ENCODE measurements around the gene TBX3. TPM values are rescaled to one million over a fixed set of nuclear protein-coding genes. Genes with fewer than 3 reads are reported as not detected.

The TBX3 gene
- polyA plus RNA-seq, 1 donor from 2014 or later = not detected

DNA sequence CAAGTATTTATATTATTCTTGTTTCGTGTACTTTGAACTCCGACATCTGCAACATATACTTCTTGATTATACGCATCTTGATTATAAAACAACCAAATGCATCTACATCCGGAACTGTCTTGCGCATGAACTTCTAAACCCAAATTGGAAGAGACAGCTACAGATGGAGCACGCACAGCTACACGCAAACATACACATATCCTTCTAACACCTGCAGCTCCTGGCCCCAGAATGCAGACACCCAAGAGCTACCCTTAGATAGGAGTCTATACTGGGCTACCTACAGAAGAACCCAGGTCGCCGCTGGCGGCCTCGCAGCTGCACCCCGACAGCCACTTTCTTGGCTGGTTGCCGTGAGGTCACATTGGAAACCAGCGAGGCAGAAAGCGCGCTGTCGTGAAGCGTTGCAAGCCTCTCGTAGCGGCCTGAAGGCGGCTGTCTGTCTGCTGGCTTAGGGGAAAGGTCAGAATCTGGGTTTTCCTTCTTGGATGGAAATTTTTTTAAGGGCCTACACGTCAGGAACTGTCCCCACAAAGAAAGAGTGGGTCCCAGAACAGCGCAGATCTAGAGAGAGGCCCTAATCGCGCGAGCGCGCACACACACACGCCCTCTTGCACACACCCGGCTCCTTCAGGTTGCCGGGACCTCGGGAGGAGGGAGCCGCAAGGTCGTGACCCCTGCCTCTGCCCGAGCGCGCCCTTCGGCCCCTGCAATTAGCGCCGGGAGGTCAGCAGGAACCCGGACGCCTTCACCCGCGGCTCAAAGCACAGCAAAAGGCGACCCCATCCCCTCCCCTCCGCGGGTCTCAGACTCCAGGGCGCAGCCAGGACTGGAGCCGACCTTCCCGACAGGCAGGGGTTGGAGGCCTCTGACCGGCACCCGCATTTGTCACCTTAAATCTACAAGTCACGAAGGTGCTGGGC lies 17.0 kb downstream of the TBX3 start:
- Histone ChIP-seq H3K9me3 (ENCODE audit: low read length) (no peaks in the 10 kb centered on the region), H4K20me1 (ENCODE audit: insufficient read depth) (no peaks in the 10 kb centered on the region), H3K9ac (ENCODE audit: low read length) (no peak overlapping the region), H3K4me3 (ENCODE audit: low read length) (peak overlapping the region; percentile 22), H2AFZ (ENCODE audit: low read depth, low read length) (no peak overlapping the region), H3K79me2 (replicated peaks; ENCODE audit: insufficient read depth, low read length) (no peaks in the 10 kb centered on the region), H3K27me3 (ENCODE audit: insufficient read depth, low read depth, low read length) (peaks cover 99% of the 10 kb centered on the region), H3F3A (ENCODE audit: insufficient read depth, low read length, poor library complexity, severe bottlenecking) (no peaks in the 10 kb centered on the region), H3K27ac (ENCODE audit: low read length) (no peak overlapping the region), H3K36me3 (ENCODE audit: insufficient read depth, low read length) (no peaks in the 10 kb centered on the region), H3K4me2 (ENCODE audit: low read length) (no peak overlapping the region), H3K9me2 (ENCODE audit: insufficient read depth, low read length) (no peaks in the 10 kb centered on the region)
- no peak for TF ChIP-seq EZH2 (IDR thresholded peaks at IDR 0.05; ENCODE audit: borderline replicate concordance, insufficient read depth, low read length, poor library complexity, severe bottlenecking)
- TF ChIP-seq EP300 (conservative IDR thresholded peaks at IDR 0.05; ENCODE audit: poor library complexity, severe bottlenecking) = no peak
- TF ChIP-seq TAF1 (IDR thresholded peaks at IDR 0.05; ENCODE audit: low read depth) = no peak
- TF ChIP-seq RAD21 (conservative IDR thresholded peaks at IDR 0.05) = no peak
- TF ChIP-seq, protein P1, sequence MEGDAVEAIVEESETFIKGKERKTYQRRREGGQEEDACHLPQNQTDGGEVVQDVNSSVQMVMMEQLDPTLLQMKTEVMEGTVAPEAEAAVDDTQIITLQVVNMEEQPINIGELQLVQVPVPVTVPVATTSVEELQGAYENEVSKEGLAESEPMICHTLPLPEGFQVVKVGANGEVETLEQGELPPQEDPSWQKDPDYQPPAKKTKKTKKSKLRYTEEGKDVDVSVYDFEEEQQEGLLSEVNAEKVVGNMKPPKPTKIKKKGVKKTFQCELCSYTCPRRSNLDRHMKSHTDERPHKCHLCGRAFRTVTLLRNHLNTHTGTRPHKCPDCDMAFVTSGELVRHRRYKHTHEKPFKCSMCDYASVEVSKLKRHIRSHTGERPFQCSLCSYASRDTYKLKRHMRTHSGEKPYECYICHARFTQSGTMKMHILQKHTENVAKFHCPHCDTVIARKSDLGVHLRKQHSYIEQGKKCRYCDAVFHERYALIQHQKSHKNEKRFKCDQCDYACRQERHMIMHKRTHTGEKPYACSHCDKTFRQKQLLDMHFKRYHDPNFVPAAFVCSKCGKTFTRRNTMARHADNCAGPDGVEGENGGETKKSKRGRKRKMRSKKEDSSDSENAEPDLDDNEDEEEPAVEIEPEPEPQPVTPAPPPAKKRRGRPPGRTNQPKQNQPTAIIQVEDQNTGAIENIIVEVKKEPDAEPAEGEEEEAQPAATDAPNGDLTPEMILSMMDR (IDR thresholded peaks at IDR 0.05; ENCODE audit: poor library complexity, severe bottlenecking) = no peak
- no peak for TF ChIP-seq SMC3 (conservative IDR thresholded peaks at IDR 0.05; ENCODE audit: poor library complexity)

DNA sequence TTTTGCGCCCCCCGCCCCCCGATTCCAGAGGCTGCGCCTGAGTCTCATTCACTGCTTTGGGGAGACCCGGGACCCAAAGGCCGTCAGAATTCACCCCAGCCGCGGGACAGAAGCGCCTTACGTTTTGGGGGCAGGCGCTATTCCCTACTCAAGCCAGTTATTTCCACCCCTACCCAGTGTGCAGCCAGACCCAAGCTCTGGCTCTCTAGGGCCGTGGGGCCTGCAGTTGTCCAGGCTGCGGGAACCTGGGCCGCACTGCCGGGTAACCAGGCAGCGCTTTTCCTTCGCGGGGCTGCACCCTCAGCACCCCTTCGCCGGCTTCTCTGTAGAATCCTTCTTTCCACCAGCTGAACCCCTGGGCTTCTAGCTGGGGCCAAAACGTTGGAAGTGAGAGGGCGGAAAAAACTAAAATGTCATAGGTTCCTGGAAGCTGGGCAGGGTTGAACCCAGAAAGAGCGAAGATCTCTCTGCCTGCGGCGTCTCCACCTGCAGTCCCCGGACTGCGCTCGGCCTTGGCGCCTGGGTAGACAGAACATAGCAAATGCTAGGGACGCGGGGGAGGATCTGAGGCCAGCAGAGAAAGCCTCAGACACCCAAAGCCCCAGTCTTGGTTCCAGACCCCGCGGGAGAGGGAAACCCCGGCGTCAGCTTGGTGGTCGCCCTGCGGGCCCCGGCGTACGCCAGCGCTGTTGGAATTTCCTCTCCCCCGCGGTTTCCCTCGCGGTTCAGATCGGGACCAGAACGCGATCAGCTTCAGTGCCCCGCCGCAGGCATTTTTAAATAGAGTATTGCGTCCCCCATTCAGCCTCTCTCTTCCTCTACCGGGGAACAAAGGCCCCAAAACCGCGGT lies 18.3 kb downstream of the TBX3 start:
- Histone ChIP-seq H3K27me3 (ENCODE audit: insufficient read depth, low read depth, low read length) (peaks cover 92% of the 10 kb centered on the region), H3F3A (ENCODE audit: insufficient read depth, low read length, poor library complexity, severe bottlenecking) (no peaks in the 10 kb centered on the region), H3K27ac (ENCODE audit: low read length) (no peak overlapping the region), H3K4me2 (ENCODE audit: low read length) (no peak overlapping the region), H3K79me2 (replicated peaks; ENCODE audit: insufficient read depth, low read length) (no peaks in the 10 kb centered on the region), H3K4me3 (ENCODE audit: low read length) (no peak overlapping the region), H3K36me3 (ENCODE audit: insufficient read depth, low read length) (no peaks in the 10 kb centered on the region), H3K9me2 (ENCODE audit: insufficient read depth, low read length) (no peaks in the 10 kb centered on the region), H4K20me1 (ENCODE audit: insufficient read depth) (no peaks in the 10 kb centered on the region), H2AFZ (ENCODE audit: low read depth, low read length) (no peak overlapping the region), H3K9me3 (ENCODE audit: low read length) (no peaks in the 10 kb centered on the region), H3K9ac (ENCODE audit: low read length) (no peak overlapping the region)
- TF ChIP-seq MXI1 (conservative IDR thresholded peaks at IDR 0.05; ENCODE audit: poor library complexity, severe bottlenecking) (no peak), EZH2 (IDR thresholded peaks at IDR 0.05; ENCODE audit: borderline replicate concordance, insufficient read depth, low read length, poor library complexity, severe bottlenecking) (peak; percentile 96), SMC3 (conservative IDR thresholded peaks at IDR 0.05; ENCODE audit: poor library complexity) (no peak)

DNA sequence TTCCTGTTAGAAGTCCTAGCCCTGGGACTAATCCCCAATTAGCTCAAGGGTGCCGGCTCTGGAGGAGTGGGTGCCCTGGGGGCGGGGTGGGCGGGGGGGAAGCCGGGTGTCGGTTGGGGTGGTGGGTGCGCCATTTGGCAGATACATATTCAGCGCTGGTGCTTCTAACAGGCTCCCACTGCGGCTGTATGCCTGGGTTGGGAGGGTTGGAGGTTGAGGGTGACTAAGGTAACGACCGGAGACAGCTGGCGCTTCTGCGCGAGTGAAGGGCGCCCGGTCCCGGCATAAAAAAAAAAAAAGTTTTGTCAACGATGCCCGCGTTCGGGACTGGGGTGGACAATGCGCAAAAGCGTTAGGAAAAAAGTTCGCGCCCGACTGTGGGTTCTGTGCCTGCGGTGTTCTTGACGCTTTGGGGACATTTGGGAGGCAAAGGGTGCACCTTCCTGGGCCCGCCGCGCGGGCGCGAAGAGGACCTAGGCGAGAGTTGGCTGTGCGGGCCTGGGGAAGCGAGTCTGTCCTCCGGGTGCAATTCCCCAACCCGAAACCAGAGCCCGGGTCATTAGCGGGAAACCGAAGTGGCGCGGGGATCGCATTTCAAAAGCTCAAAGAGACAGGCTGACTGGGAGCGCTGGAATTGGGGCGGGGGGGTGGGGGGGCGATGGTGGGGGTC lies 19.2 kb downstream of the TBX3 start:
- Histone ChIP-seq H3K79me2 (replicated peaks; ENCODE audit: insufficient read depth, low read length) (no peaks in the 10 kb centered on the region), H3F3A (ENCODE audit: insufficient read depth, low read length, poor library complexity, severe bottlenecking) (no peaks in the 10 kb centered on the region), H3K4me3 (ENCODE audit: low read length) (no peak overlapping the region), H3K27me3 (ENCODE audit: insufficient read depth, low read depth, low read length) (peaks cover 87% of the 10 kb centered on the region), H2AFZ (ENCODE audit: low read depth, low read length) (no peak overlapping the region), H3K27ac (ENCODE audit: low read length) (no peak overlapping the region), H4K20me1 (ENCODE audit: insufficient read depth) (no peaks in the 10 kb centered on the region), H3K9me2 (ENCODE audit: insufficient read depth, low read length) (no peaks in the 10 kb centered on the region), H3K36me3 (ENCODE audit: insufficient read depth, low read length) (no peaks in the 10 kb centered on the region), H3K4me2 (ENCODE audit: low read length) (no peak overlapping the region), H3K9ac (ENCODE audit: low read length) (no peak overlapping the region), H3K9me3 (ENCODE audit: low read length) (no peaks in the 10 kb centered on the region)
- no peak for TF ChIP-seq SMC3 (conservative IDR thresholded peaks at IDR 0.05; ENCODE audit: poor library complexity)
- no peak for TF ChIP-seq EZH2 (IDR thresholded peaks at IDR 0.05; ENCODE audit: borderline replicate concordance, insufficient read depth, low read length, poor library complexity, severe bottlenecking)
- no peak for TF ChIP-seq TAF1 (IDR thresholded peaks at IDR 0.05; ENCODE audit: low read depth)
- TF ChIP-seq, protein P2, sequence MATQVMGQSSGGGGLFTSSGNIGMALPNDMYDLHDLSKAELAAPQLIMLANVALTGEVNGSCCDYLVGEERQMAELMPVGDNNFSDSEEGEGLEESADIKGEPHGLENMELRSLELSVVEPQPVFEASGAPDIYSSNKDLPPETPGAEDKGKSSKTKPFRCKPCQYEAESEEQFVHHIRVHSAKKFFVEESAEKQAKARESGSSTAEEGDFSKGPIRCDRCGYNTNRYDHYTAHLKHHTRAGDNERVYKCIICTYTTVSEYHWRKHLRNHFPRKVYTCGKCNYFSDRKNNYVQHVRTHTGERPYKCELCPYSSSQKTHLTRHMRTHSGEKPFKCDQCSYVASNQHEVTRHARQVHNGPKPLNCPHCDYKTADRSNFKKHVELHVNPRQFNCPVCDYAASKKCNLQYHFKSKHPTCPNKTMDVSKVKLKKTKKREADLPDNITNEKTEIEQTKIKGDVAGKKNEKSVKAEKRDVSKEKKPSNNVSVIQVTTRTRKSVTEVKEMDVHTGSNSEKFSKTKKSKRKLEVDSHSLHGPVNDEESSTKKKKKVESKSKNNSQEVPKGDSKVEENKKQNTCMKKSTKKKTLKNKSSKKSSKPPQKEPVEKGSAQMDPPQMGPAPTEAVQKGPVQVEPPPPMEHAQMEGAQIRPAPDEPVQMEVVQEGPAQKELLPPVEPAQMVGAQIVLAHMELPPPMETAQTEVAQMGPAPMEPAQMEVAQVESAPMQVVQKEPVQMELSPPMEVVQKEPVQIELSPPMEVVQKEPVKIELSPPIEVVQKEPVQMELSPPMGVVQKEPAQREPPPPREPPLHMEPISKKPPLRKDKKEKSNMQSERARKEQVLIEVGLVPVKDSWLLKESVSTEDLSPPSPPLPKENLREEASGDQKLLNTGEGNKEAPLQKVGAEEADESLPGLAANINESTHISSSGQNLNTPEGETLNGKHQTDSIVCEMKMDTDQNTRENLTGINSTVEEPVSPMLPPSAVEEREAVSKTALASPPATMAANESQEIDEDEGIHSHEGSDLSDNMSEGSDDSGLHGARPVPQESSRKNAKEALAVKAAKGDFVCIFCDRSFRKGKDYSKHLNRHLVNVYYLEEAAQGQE (IDR thresholded peaks at IDR 0.05; ENCODE audit: borderline replicate concordance) = no peak
- no peak for TF ChIP-seq POLR2AphosphoS5 (IDR thresholded peaks at IDR 0.05)
- TF ChIP-seq, protein P1 (IDR thresholded peaks at IDR 0.05; ENCODE audit: poor library complexity, severe bottlenecking) = no peak
